Activated CD8-positive, alpha-beta memory T cell treated with anti-CD3 and anti-CD28 coated beads, Interleukin-2, amount 50 U/mL, for 24 hours (primary cell): ENCODE data around the gene SOS2.
"Not testable (repeated sequence)": the region's sequence is repeated elsewhere in the genome, so short reads cannot be mapped to it uniquely, and the experiment has no call there.

Experiments used
- DNase-seq: peaks from one replicate; pipeline ENCODE4 v3.0.0-alpha.2; 2020; ENCODE audit errors: extremely low read depth

SOS2 gene

DNA sequence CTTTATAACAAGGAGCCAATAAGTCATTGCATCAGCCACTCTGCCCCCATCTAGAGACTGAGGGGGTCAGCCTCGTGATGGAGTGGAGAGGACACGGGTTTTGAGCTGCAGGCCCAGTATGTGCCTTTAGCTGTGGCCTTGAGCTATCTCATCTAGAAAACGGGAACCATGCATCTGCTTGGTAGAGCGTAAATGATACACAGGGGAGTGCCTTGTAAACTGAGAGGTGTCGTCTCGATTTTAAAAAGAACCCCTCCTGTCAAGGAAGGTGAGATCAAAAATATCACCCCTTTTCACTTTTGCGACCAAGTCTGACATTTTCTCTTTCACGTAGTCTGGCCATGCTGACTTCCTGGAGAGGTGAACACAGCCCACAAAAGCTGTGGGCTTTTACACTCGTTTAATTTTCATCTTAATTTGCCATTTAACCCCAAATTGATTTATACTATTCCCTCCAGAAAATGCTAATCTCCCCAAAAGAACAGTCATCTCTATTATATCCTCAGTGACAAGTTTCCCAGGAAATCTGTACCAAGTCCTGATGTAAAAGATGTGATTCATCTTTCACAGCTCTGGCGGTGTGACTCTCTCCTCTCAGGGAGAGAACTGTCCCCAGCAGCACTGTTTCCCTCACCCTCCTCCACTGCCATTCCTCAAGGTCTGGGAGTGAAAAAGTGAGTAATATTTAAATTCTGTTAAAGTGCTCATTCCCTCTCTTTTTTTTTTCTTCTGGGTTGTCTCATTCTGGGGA, 145.6 kb downstream of the SOS2 start:
- DNase-seq: no peak

DNA sequence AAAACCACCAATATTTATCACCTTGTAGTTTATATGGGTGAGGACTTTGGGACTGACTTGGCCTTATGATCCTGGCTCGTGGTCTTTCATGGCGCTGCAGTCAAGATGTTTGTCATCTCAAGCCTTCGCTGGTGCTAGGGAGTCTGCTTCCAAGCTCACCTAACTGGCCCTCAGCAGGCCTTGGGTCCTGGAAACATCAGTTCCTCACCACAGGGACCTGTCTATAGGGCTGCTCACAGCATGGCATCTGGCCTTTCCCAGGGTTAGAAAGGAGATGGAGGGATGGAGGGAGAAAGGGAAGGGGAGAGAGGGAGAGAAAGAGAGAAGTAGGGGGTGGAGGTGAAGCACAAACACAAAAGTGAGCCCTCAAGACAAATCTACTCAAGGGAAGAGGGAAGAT, 146.7 kb downstream of the SOS2 start:
- DNase-seq: no peak

DNA sequence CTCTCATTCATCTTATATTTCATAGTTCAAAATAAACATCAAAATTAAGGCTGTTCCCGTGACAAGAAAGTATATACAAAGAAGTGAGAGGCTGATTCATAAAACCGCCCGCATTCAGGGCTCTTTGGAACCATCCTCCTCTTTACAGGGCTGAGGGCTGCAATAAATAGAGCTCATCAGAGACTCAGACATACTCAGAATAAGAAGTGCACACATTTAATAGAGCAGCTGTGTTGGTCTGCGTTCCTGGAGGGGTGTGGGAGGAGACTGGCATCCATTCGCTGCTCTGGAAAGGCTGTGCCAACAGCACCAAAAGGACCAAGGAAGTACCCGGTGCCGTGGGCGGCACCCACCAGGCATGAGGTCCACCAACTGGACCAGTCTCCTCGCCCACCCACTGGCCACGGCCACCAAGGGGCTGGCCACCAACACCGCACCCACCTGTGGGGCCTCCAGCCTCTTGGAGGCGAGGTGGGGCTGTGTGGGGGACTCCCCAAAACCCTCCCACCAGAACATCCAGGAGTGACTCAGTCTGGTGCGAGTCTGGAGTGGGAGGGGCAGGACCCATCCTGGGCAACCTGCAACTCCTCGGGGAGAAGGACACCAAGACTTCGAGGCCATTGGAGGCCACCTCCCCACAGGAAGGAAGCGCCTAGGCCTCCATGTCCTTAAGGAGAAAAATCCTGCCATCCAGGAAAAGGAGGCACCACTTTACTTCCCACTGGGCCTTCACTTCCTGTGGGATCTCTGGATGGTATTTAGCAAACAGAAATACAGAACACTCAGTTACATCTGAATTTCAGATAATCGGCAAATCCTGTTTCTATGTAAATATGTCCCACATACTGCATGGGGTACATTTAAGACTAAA, 147.7 kb downstream of the SOS2 start:
- no peak for DNase-seq

GRCh38 chr14:50082784-50083466, 148.5 kb downstream of the SOS2 start:
- DNase-seq: peak; percentile 79

GRCh38 chr14:50082308-50082742, 149.1 kb downstream of the SOS2 start:
- DNase-seq: no peak

GRCh38 chr14:50079103-50079502, 152.3 kb downstream of the SOS2 start:
- DNase-seq: not testable (repeated sequence)

DNA sequence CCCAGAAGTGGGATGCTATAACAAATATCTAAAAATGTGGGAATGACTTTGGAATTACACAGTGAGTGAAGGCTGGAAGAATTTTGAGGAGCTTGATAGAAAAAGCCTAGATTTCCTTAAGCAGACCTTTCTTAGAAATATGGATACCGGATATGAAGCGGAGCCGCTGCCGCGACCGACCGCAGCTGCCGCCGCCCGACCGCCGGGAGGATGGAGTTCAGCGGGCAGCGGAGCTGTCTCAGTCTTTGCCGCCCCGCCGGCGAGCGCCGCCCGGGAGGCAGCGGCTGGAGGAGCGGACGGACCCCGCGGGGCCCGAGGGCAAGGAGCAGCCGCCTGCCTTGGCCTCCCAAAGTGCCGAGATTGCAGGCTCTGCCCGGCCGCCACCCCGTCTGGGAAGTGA, 157.7 kb downstream of the SOS2 start:
- DNase-seq: not testable (repeated sequence)

- no peak for DNase-seq
These were observed 159.0 kb downstream of the SOS2 start for GRCh38 chr14:50072395-50072794.

DNA sequence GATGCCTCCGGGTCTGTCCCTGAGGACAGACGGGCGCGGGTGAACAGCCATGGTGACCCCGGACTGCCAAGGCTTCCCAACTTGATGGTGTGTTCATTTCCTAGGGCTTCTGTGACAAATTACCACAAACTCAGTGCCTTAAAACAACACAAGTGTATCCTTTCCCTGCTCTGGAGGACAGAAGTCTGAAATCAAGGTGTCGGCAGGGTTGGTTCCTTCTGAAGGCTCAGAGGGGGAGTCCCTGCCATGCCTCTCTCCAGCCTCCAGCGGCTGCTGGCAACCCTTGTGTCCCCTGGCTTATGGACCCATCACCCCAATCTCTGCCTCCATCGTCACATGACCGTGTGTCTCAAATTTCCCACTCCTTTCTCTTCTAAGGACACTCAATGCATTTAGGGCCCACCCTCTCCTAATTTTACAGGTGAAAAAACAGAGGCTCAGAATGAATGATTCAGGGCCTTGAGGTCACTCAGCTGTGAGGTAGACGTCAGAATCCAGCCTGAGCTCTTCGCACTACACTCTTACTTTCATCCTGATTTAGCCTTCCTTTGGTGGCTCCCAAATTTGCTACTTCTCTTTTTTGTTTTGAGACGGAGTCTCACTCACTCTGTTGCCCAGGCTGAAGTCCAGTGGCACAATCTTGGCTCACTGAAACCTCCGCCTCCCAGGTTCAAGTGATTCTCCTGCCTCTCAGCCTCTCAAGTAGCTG, 160.4 kb downstream of the SOS2 start:
- DNase-seq: no peak

DNA sequence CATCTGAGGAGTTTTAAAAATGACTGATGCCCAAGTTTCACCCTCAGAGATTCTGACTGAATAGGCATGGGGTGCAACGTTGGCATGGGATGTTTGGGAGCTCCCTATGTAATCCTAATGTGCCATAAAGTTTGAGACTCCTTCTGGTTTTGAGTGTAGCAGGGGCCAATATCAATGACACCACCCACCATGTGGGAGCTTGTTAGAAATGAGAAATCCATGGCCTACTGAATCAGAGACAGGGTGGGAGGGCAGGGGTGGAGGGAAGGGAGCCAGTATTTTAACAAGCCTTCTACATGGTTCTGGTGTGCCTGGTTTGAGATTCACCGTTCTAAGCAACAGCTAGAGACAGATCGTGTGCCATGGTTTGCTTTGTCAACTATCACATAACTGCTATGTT, 161.1 kb downstream of the SOS2 start:
- no peak for DNase-seq

DNA sequence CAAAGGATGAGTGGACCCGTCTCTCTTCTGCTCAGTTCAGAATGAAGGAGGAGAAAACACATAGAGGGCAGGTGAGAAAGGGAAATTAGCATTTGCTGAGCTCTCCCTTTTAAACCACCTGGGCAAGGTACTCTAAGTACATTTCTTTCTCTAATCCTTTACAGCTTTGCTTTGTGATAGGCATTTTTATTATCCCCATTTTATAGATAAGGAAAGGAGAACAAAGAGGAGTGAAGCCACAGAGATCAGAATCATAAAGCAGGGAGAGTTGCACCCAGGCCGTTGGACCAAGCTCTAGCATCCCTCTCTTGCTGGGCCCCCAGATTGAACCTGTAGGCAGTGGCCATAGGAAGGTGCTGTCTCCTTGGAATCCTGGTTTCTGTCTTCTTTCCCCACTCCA, 162.1 kb downstream of the SOS2 start:
- no peak for DNase-seq

DNA sequence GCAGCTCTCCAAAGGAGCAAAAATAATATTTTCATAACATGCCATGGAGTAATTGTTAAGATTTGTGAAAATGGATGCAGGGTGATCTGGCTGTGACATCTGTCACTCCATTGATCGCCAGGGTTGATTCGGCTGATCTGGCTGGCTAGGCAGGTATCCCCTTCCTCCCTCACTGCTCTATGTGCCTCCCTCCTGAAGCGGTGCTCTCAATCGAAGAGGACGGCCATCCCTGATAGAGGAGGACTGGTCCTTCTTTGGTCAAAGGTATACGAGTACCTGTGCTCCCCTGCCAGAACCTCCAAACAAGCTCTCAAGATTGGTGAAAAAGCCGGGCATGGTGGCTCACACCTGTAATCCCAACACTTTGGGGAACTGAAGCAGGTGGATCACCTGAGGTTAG, 162.9 kb downstream of the SOS2 start:
- DNase-seq: no peak

DNA sequence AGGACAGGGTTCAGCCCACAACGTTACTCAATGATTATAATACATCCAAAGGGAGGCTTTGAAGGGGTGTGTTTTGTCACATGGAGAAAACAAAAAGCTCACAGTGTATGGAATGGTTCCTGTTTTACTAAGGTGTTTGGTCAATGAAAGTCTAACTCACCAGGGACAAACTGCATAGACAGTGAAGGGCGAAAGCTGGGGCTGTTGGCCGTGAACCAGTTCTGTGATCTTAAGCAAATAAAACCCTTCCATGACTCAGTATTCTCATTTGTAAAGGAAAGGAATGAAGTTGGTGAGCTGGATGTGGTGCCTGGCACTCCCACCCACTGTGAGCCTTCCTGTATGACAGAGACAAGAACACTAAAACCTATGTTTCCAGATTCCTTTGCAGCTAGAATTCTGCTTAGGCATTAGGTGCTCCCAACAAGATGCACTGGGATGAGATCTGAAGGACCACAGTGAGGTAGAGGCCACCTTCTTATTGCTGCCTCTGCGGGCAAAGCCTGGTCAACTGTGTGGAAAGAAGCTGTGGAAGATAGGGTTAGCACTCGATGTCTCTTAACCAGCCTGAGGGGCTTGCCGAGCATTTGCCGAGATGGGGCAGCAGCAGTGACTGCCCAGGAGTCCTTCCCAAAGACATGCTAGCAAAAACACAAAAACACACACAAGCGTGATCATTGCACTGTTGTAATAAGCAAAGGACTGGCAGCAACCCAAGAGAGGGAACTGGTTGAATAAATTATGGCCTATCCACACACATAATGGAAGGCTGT, 163.5 kb downstream of the SOS2 start:
- no peak for DNase-seq
